GM19324 (cell line): ENCODE results near the gene TMEM74B.
"Not testable (repeated sequence)": the region's sequence is repeated elsewhere in the genome, so short reads cannot be mapped to it uniquely, and the experiment has no call there.

Experiments used
- ATAC-seq: cut with Tn5 transposase; IDR thresholded peaks from one replicate; pipeline ENCODE4 v1.9.1; 2021; ENCODE audit warnings: mild to moderate bottlenecking, moderate library complexity; ENCODE audit not compliant: unreplicated experiment, low FRiP score

TMEM74B gene

DNA sequence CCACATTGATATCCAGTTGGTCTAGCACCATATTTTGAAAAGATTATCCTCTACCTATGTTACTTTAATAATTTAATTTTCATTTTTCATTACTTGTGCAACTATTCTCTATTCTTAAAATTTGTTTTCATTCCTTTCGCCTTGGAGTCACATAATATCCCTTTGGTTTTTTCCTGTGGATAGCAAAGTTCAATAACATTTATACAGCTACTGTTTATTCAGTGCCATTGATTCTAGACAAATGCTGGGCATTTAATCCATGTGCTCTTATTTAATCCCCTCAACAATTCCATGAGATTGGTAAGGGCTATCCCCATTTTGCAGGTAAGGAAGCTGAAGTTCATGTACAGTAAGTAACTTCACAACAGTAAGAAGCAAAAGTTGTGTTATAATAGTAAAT, 33.8 kb downstream of the TMEM74B start:
- no peak for ATAC-seq

DNA sequence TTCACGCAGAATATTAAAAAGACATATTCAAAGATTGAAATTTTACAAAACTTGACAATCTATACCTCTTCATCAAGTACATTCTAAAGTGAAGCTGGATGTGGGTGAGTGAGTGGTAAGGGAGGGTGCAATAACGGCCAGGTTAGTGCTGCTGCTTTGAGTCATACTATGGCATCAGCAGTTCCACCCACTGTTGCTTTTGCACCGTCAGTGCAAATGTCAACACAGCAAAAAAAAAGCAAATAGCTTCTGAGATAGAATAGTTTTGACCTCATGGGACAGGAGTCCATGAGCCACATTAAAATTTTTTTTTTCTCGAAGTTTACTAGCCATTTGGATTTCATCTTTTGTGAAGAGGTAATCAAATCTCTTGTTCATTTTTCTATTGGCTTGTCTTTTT, 34.6 kb downstream of the TMEM74B start:
- ATAC-seq = no peak

DNA sequence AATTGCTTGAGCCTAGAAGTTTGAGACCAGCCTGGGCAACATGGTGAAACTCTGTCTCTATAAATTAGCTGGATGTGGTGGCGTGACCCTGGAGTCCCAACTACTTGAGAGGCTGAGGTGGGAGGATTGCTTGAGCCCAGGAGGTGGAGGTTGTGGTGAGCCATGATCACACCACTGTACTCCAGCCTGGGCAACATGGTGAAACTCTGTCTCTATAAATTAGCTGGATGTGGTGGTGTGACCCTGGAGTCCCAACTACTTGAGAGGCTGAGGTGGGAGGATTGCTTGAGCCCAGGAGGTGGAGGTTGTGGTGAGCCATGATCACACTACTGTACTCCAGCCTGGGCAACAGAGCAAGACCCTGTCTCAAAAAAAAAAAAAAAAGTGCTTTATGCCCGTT, 35.0 kb downstream of the TMEM74B start:
- ATAC-seq = not testable (repeated sequence)

- no peak for ATAC-seq
These were observed 37.8 kb downstream of the TMEM74B start for GRCh38 chr20:1146957-1147356.

GRCh38 chr20:1144401-1145172, 40.2 kb downstream of the TMEM74B start:
- no peak for ATAC-seq

DNA sequence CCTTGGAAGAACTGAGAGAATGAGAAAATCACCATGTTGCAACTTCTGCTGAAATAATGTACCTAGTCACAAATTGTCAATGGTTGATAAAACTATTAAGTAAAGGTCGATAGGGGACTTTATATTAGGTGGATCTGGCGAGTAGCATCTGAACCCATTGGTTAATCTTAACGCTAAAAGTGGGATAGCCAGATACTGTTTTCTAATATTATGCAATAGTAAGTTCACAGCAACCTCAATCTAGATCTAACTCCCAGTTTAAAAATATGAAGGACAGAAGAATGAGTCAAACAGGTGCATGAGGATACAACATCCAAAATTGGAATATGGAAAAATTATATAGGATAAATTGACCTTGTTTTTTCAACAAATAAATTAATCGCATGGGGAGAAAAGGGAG, 47.5 kb downstream of the TMEM74B start:
- ATAC-seq = no peak

- ATAC-seq = no peak
These were observed 49.9 kb downstream of the TMEM74B start for GRCh38 chr20:1134836-1135235.

GRCh38 chr20:1134355-1134754, 50.4 kb downstream of the TMEM74B start:
- ATAC-seq = no peak

GRCh38 chr20:1131354-1131753, 53.4 kb downstream of the TMEM74B start:
- ATAC-seq = no peak

DNA sequence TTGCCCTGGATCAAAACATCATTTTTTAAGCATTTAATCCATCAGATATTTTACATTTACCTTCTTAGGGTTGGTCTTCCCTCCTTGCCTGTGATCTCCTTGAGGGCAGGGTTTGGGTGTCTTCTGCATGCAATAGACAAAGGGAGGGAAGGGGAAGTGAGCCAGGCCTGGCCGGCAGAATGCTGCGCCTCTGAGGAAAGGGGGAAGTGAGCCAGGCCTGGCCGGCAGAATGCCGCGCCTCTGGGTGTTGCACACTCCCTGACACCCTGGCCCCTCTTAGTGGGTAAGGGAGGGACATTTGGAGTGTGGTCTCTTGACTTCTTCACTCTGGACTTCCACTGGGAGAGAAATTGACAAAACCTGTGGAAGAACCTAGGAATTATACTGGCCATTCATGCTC, 53.9 kb downstream of the TMEM74B start:
- no peak for ATAC-seq
